HEK293 (cell line): ENCODE measurements around the gene HRG.

ENCODE experiments used
- CTCF ChIP-seq: fragments of 450-650 bp; formaldehyde crosslinking; IDR thresholded peaks from 2 replicates; pipeline ENCODE4 v1.5.1; 2016; ENCODE audit warnings: missing biosample characterization, missing genetic modification characterization
- SALL2 ChIP-seq: fragments of 450-650 bp; formaldehyde crosslinking; IDR thresholded peaks from 2 replicates; pipeline ENCODE4 v1.5.0; 2017; ENCODE audit warnings: missing biosample characterization, mild to moderate bottlenecking, missing genetic modification characterization, borderline replicate concordance
- ZBTB49 ChIP-seq: fragments of 450-650 bp; formaldehyde crosslinking; IDR thresholded peaks from 2 replicates; pipeline ENCODE4 v1.5.1; 2016; ENCODE audit warnings: missing biosample characterization, missing genetic modification characterization, low read depth
- ZBTB8A ChIP-seq: fragments of 450-650 bp; formaldehyde crosslinking; IDR thresholded peaks from 2 replicates; pipeline ENCODE4 v1.5.1; 2016; ENCODE audit warnings: missing biosample characterization, missing genetic modification characterization
- ZFP3 ChIP-seq: fragments of 450-650 bp; formaldehyde crosslinking; IDR thresholded peaks from 2 replicates; pipeline ENCODE4 v1.5.1; 2016; ENCODE audit warnings: low read depth, missing biosample characterization, missing genetic modification characterization
- ZNF114 ChIP-seq: fragments of 450-650 bp; formaldehyde crosslinking; IDR thresholded peaks from 2 replicates; pipeline ENCODE4 v1.5.0; 2017; ENCODE audit warnings: missing biosample characterization, missing genetic modification characterization
- ZNF266 ChIP-seq: fragments of 450-650 bp; formaldehyde crosslinking; IDR thresholded peaks from 2 replicates; pipeline ENCODE4 v1.5.1; 2016; ENCODE audit warnings: missing biosample characterization, missing genetic modification characterization, low read depth
- ZNF501 ChIP-seq: fragments of 450-650 bp; formaldehyde crosslinking; IDR thresholded peaks from 2 replicates; pipeline ENCODE4 v1.5.1; 2016; ENCODE audit warnings: missing biosample characterization, missing genetic modification characterization
- ZNF580 ChIP-seq: fragments of 450-650 bp; formaldehyde crosslinking; IDR thresholded peaks from 2 replicates; pipeline ENCODE4 v1.5.1; 2016; ENCODE audit warnings: missing biosample characterization, missing genetic modification characterization
- ZNF600 ChIP-seq: fragments of 450-650 bp; formaldehyde crosslinking; IDR thresholded peaks from 2 replicates; pipeline ENCODE4 v1.5.1; 2016; ENCODE audit warnings: missing biosample characterization, missing genetic modification characterization

- TF ChIP-seq ZNF580 (tag by site-specific recombination) = no peak
- TF ChIP-seq CTCF (tag by site-specific recombination) = no peak
- TF ChIP-seq ZBTB49 (tag by site-specific recombination) = no peak
- no peak for TF ChIP-seq ZBTB8A
- TF ChIP-seq ZNF114 (tag by site-specific recombination) = no peak
- TF ChIP-seq ZFP3 (tag by site-specific recombination) = no peak
- TF ChIP-seq ZNF266 (tag by site-specific recombination) = no peak
- TF ChIP-seq ZNF501 = no peak
- TF ChIP-seq ZNF600 (tag by site-specific recombination) = no peak
- no peak for TF ChIP-seq SALL2 (tag by site-specific recombination)
Measured at GRCh38 chr3:186626254-186626847, 39.5 kb upstream of the HRG start.
